HG03521 (cell line): ENCODE data around the gene NME7.

Experiments
- ATAC-seq: cut with Tn5 transposase; IDR thresholded peaks from one replicate; pipeline ENCODE4 v1.9.1; 2021; ENCODE audit warnings: mild to moderate bottlenecking, moderate library complexity; ENCODE audit not compliant: unreplicated experiment

The NME7 gene

GRCh38 chr1:169090308-169090899 lies 277.2 kb downstream of the NME7 start:
- no peak for ATAC-seq

GRCh38 chr1:169089776-169090175 lies 277.8 kb downstream of the NME7 start:
- no peak for ATAC-seq

- no peak for ATAC-seq
These were observed 279.7 kb downstream of the NME7 start for GRCh38 chr1:169087876-169088275.

DNA sequence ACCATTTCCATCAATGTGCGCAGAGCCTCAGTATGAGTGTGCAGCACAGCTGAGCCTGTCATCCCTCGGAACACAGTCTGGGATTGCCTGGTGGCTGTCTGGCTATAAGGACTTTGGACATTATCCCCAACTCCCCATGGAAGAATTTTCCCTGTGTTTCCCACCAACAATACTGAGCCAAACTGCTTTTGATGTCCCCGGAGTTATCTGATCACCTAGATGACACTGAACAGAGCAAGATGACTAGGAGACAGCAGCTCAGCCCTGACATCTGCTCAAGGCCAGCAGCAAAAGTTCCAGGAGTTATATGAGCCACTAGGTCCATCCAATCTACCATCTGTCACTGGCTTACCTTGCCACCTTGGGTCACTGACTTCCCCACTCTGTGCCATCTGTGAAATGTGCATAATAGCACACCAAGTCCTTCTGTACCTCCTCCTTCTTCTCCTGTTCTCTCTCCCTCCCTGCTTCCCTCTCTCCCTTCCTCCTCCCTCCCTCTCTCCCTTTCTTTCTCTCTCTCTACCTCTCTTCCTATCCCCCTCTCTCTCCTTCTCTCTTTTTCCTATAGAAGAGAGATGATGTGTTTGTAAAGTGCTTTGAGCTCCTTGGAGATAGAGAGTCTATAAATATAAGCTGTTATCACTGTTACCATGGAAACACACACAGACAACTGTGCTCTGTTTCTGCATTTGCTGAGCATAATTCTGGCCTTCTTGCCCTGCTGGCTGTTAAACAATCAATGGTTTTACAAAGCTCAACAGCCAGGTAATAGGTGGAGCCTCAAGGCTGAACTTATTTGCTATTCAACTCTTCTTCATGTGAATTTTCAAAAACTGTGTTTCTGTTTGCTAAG lies 280.8 kb downstream of the NME7 start:
- ATAC-seq = no peak

GRCh38 chr1:169085911-169086310 lies 281.7 kb downstream of the NME7 start:
- no peak for ATAC-seq
